ENCODE data around the gene FAIM2.

FAIM2 gene

DNA sequence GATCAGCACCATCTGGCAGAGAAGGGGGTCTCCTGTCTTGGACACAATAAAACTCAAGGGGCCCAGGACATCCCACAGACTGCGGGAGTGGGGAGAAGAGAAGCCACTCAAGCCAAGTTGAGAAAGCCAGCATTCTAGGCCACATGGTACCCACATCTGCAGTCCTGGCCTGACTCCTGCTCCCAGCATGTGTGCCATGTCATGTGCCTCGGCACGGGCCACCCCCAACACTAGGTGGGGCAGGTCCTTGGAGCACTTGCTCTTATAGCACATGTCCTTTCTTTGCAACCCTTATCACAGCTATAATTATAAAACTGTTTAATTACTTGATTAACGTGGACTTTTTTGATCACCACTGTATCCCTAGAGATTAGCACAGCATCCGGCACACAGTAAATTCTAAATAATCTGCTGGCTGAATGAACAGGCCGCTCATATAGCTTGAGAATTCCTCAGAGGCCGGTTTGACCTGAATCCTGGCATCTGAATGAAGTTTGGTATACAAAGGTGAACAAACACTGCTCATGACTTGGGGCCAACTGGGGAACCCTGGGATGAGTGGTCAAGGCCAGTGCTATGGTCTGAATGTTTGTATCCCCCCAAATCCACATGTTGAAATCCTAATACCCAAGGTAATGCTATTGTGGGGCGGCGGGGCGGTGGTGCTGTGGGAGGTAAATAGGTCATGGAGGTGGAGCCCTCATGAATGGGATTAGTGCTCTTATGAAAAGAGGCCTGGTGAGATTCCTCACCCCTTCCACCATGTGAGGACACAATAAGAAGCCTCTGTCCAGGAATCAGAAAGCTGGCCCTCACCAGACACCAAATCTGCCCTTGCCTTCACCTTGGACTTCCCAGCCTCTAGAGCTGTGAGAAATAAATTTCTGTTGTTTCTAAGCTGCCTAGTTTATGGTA is 82.1 kb downstream of the FAIM2 start:
- no peak for DNase-seq

GRCh38 chr12:49819786-49820185 is 83.9 kb downstream of the FAIM2 start:
- no peak for DNase-seq

GRCh38 chr12:49818241-49818895 is 85.3 kb downstream of the FAIM2 start:
- no peak for DNase-seq
